SK-N-SH (cell line): Measurements from ENCODE around the gene ZNF621. TPM values are rescaled to one million over a fixed set of nuclear protein-coding genes. Genes with fewer than 3 reads are reported as not detected.

Source experiments
- CTCF ChIA-PET: fragments of 300-600, 350-600 bp; formaldehyde crosslinking; extraction: SDS; loops from one replicate; lab custom pipeline; 2021; lab: Yijun Ruan, JAX
- POLR2A ChIA-PET: fragments of 350-600 bp; sonication (Branson Sonifier 250); formaldehyde crosslinking; extraction: SDS; loops from one replicate; lab custom pipeline; 2020; ENCODE audit warnings: antibody characterized with exemption, inconsistent platforms; lab: Yijun Ruan, JAX
- DNase-seq: peaks from one replicate; pipeline ENCODE4 v3.0.0; 2012
- H2AFZ ChIP-seq: fragments of 200-600 bp; sonication (generic); 2 replicates; pipeline ENCODE4 v1.8.1; 2016; ENCODE audit warnings: antibody characterized with exemption, mild to moderate bottlenecking, low read depth
- H3F3A ChIP-seq: fragments of 200-600 bp; sonication (generic); replicated peaks from 2 replicates; pipeline ENCODE3; 2016; ENCODE audit warnings: antibody characterized with exemption, mild to moderate bottlenecking; ENCODE audit not compliant: insufficient read depth
- H3K27ac ChIP-seq, 2 experiments: fragments of 200-500 bp in 1 of 2; fragments of 200-600 bp in 1 of 2; sonication (Bioruptor generic) in 1 of 2; sonication (generic), shearing (Covaris generic) in 1 of 2; 2 replicates each; pipeline versions ENCODE4 v1.5.1 to v1.6.1; 2014 to 2016; ENCODE audit warnings: low read depth in 2 of 2, inconsistent platforms in 1 of 2, low read length in 1 of 2, mild to moderate bottlenecking in 1 of 2, mixed read lengths in 1 of 2
- H3K27me3 ChIP-seq: fragments of 200-600 bp; sonication (generic), shearing (Covaris generic); 2 replicates; pipeline ENCODE4 v1.6.1; 2016; ENCODE audit warnings: mixed run types; ENCODE audit not compliant: insufficient read depth
- H3K36me3 ChIP-seq, 2 experiments: fragments of 200-500 bp in 1 of 2; fragments of 200-600 bp in 1 of 2; sonication (Bioruptor generic) in 1 of 2; sonication (generic) in 1 of 2; replicated peaks in 1 of 2; 2 replicates each; pipeline versions ENCODE3 to v1.5.1; 2014 to 2016; ENCODE audit warnings: low read length in 1 of 2, mild to moderate bottlenecking in 1 of 2; ENCODE audit not compliant: insufficient read depth in 2 of 2, control insufficient read depth in 1 of 2
- H3K4me1 ChIP-seq, 2 experiments: fragments of 200-500 bp in 1 of 2; fragments of 200-600 bp in 1 of 2; sonication (Bioruptor generic) in 1 of 2; sonication (generic), shearing (Covaris generic) in 1 of 2; 2 replicates each; pipeline versions ENCODE4 v1.5.1 to v1.6.1; 2014 to 2016; ENCODE audit warnings: low read depth in 1 of 2, low read length in 1 of 2, mixed run types in 1 of 2; ENCODE audit not compliant: insufficient read depth in 2 of 2, control insufficient read depth in 1 of 2
- H3K4me2 ChIP-seq: fragments of 200-600 bp; sonication (generic), shearing (Covaris generic); 2 replicates; pipeline ENCODE4 v1.6.1; 2017; ENCODE audit warnings: mixed run types
- H3K4me3 ChIP-seq, 2 experiments: fragments of 200-500 bp in 1 of 2; fragments of 200-600 bp in 1 of 2; sonication (Bioruptor generic) in 1 of 2; sonication (generic), shearing (Covaris generic) in 1 of 2; 2 replicates each; pipeline versions ENCODE4 v1.5.1 to v1.8.1; 2014 to 2016; ENCODE audit warnings: low read depth in 2 of 2, inconsistent platforms in 1 of 2, low read length in 1 of 2, mild to moderate bottlenecking in 1 of 2, mixed read lengths in 1 of 2, moderate library complexity in 1 of 2
- H3K79me2 ChIP-seq: fragments of 200-600 bp; sonication (generic); 2 replicates; pipeline ENCODE4 v1.8.1; 2017; ENCODE audit warnings: mild to moderate bottlenecking; ENCODE audit not compliant: insufficient read depth
- H3K9ac ChIP-seq: fragments of 200-600 bp; sonication (generic); 2 replicates; pipeline ENCODE4 v1.6.1; 2017; ENCODE audit warnings: mixed run types
- H3K9me2 ChIP-seq: fragments of 200-600 bp; sonication (generic); 2 replicates; pipeline ENCODE4 v1.6.1; 2017; ENCODE audit warnings: mixed run types
- H3K9me3 ChIP-seq: fragments of 200-600 bp; sonication (generic); 2 replicates; pipeline ENCODE4 v1.6.1; 2017; ENCODE audit warnings: mixed run types, mild to moderate bottlenecking, moderate library complexity
- H4K20me1 ChIP-seq: fragments of 200-600 bp; sonication (generic); 2 replicates; pipeline ENCODE4 v1.6.1; 2017; ENCODE audit warnings: mild to moderate bottlenecking, mixed run types; ENCODE audit not compliant: insufficient read depth
- CHD2 ChIP-seq: fragments of 150-350 bp; IDR thresholded peaks from 2 replicates; pipeline ENCODE4 v1.6.1; 2018; ENCODE audit warnings: low read length; ENCODE audit not compliant: partially characterized antibody
- ELF1 ChIP-seq: IDR thresholded peaks from 2 replicates; pipeline ENCODE4 v1.4.0; 2012
- EP300 ChIP-seq, 2 experiments: IDR thresholded peaks; 2 replicates each; pipeline versions ENCODE4 v1.4.0 to v1.6.1; 2012; ENCODE audit warnings: borderline replicate concordance in 1 of 2, low read depth in 1 of 2, low read length in 1 of 2
- FOSL2 ChIP-seq: IDR thresholded peaks from 2 replicates; pipeline ENCODE4 v1.4.0; 2012; ENCODE audit warnings: low read depth, mild to moderate bottlenecking, moderate library complexity, borderline replicate concordance
- FOXM1 ChIP-seq: IDR thresholded peaks from 2 replicates; pipeline ENCODE4 v1.4.0; 2012; ENCODE audit warnings: low read depth, mild to moderate bottlenecking
- GABPA ChIP-seq: IDR thresholded peaks from 2 replicates; pipeline ENCODE4 v1.4.0; 2012; ENCODE audit warnings: low read depth, mild to moderate bottlenecking
- MAX ChIP-seq: IDR thresholded peaks from 2 replicates; pipeline ENCODE4 v1.4.0; 2012; ENCODE audit warnings: low read depth
- NFIC ChIP-seq: IDR thresholded peaks from 2 replicates; pipeline ENCODE4 v1.4.0; 2012; ENCODE audit warnings: borderline replicate concordance
- PBX3 ChIP-seq: IDR thresholded peaks from 2 replicates; pipeline ENCODE4; 2012
- POLR2AphosphoS5 ChIP-seq: IDR thresholded peaks from 2 replicates; pipeline ENCODE4 v1.6.1; 2012; ENCODE audit warnings: low read depth, low read length
- REST ChIP-seq: IDR thresholded peaks from 2 replicates; pipeline ENCODE4 v1.6.1; 2012; ENCODE audit warnings: mild to moderate bottlenecking, low read depth, low read length, moderate library complexity
- RXRA ChIP-seq: IDR thresholded peaks from 2 replicates; pipeline ENCODE4 v1.4.0; 2012; ENCODE audit warnings: low read depth, mild to moderate bottlenecking, borderline replicate concordance
- SMC3 ChIP-seq: IDR thresholded peaks from 2 replicates; pipeline ENCODE4 v1.6.1; 2012; ENCODE audit warnings: low read depth, low read length, improper control_type of control experiment
- TEAD4 ChIP-seq: IDR thresholded peaks from 2 replicates; pipeline ENCODE4 v1.4.0; 2012; ENCODE audit warnings: mild to moderate bottlenecking, borderline replicate concordance; ENCODE audit not compliant: insufficient read depth
- YY1 ChIP-seq: IDR thresholded peaks from 2 replicates; pipeline ENCODE4 v1.4.0; 2012; ENCODE audit warnings: low read depth, mild to moderate bottlenecking
- WGBS: methylation state at CpG from one replicate; pipeline ENCODE4 v1.1.6; 2017; ENCODE audit warnings: low lambda C conversion rate; 5-methylcytosine and 5-hydroxymethylcytosine counted together
- polyA plus RNA-seq, 3 experiments: library from polyadenylated mRNA; depleted of rRNA; stranded (reverse); fragments of >200 nt; gene quantifications; 2 replicates each; pipeline ENCODE4 v1.2.3, GENCODE V29; 2012
- TF ChIP-seq, protein P1 (sequence below): fragments of 150-350 bp; IDR thresholded peaks from 2 replicates; pipeline ENCODE4 v1.6.1; 2017; ENCODE audit warnings: antibody characterized with exemption, low read length, low read depth, borderline replicate concordance

The ZNF621 gene
- polyA plus RNA-seq, 1 of the 3 experiments (the other 2 are of a cell fraction) = 10.3 TPM

GRCh38 chr3:40497288-40497687 lies 27.5 kb upstream of the ZNF621 start (continued):
- TF ChIP-seq PBX3 = no peak
- no peak for TF ChIP-seq FOSL2
- TF ChIP-seq GABPA = no peak
- TF ChIP-seq YY1 = no peak

- Histone ChIP-seq H4K20me1 (no peaks in the 10 kb centered on the region), H3K9me3 (no peaks in the 10 kb centered on the region), H3K4me1 (peaks cover 0 to 2% of the 10 kb centered on the region in 2 experiments; a peak in 3 of 4 replicates), H3K27me3 (no peaks in the 10 kb centered on the region), H3K4me2 (no peak overlapping the region), H3K36me3 (no peaks in the 10 kb centered on the region), H2AFZ (no peak overlapping the region), H3F3A (peaks cover 2% of the 10 kb centered on the region), H3K27ac (no peak overlapping the region), H3K9ac (no peak overlapping the region), H3K4me3 (no peak overlapping the region), H3K9me2 (no peaks in the 10 kb centered on the region), H3K79me2 (no peaks in the 10 kb centered on the region)
- CTCF ChIA-PET = interaction anchor here (1.3 kb wide), 1 partner anchor 20 kb away, joined by 3 read pairs; no protein-coding TSS in a partner anchor
- 55% methylated on average over 1 of the region's 1 CpG for WGBS
- no peak for DNase-seq
- POLR2A ChIA-PET = no interaction called here
- TF ChIP-seq REST (no peak), RXRA (no peak), MAX (no peak), FOXM1 (no peak), POLR2AphosphoS5 (no peak), NFIC (no peak), EP300 (IDR thresholded peaks at IDR 0.05; ENCODE audit: borderline replicate concordance in 1 of 2, low read depth in 1 of 2, low read length in 1 of 2) (no peak), ELF1 (no peak), CHD2 (no peak), SMC3 (no peak), FOSL2 (no peak), TEAD4 (no peak)
- TF ChIP-seq, protein P1, sequence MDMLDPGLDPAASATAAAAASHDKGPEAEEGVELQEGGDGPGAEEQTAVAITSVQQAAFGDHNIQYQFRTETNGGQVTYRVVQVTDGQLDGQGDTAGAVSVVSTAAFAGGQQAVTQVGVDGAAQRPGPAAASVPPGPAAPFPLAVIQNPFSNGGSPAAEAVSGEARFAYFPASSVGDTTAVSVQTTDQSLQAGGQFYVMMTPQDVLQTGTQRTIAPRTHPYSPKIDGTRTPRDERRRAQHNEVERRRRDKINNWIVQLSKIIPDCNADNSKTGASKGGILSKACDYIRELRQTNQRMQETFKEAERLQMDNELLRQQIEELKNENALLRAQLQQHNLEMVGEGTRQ = no peak
Measured at GRCh38 chr3:40499952-40500351, 24.8 kb upstream of the ZNF621 start.
